Measurements from ENCODE around the gene STON1. TPM values are rescaled to one million over a fixed set of nuclear protein-coding genes. Genes with fewer than 3 reads are reported as not detected.
"Not testable (repeated sequence)": the region's sequence is repeated elsewhere in the genome, so short reads cannot be mapped to it uniquely, and the experiment has no call there.

STON1 gene
- total and polyA plus RNA-seq, 9 donors, result 8.8 to 12.9 (median 10.0) TPM

GRCh38 chr2:48504647-48505327 lies 25.2 kb upstream of the STON1 start:
- no peak overlapping the region for H3K27ac ChIP-seq (ENCODE audit: low read length)
- H3K9me3 ChIP-seq (replicated peaks; ENCODE audit: control insufficient read depth, low read depth, low read length), result no peaks in the 10 kb centered on the region
- no peaks in the 10 kb centered on the region for H3K4me1 ChIP-seq (ENCODE audit: control insufficient read depth, insufficient read depth, low read length)
- peaks cover 13% of the 10 kb centered on the region for H3K36me3 ChIP-seq (ENCODE audit: control insufficient read depth, insufficient read depth, low read length)
- H3K27me3 ChIP-seq (ENCODE audit: control insufficient read depth, insufficient read depth, low read length), result no peaks in the 10 kb centered on the region
- WGBS (ENCODE audit: insufficient coverage), result no CpG with 5 or more reads among the region's 4 CpGs
- H3K4me3 ChIP-seq (ENCODE audit: low read length), result no peak overlapping the region
- no peak for DNase-seq

DNA sequence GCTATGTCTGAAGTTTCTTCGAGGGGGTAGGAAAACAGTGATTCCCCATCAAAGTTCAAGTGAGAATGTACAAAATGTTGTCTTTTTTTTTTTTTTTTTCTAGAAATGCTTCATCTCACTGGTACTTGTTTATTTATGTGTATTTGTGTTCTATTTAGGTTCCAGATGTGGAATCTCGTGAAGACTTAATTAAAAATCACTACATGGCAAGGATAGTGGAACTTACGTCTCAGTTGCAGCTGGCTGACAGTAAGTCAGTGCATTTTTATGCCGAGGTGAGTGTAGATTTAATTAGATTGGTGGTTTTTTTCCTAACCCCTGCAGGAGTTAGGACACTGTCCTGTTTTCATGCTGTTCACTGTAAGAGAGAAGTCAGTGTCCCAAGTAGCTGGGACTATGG lies 22.8 kb upstream of the STON1 start:
- Histone ChIP-seq H3K27ac (ENCODE audit: low read length) (no peak overlapping the region), H3K27me3 (ENCODE audit: control insufficient read depth, insufficient read depth, low read length) (no peaks in the 10 kb centered on the region), H3K36me3 (ENCODE audit: control insufficient read depth, insufficient read depth, low read length) (peaks cover 11% of the 10 kb centered on the region), H3K4me1 (ENCODE audit: control insufficient read depth, insufficient read depth, low read length) (no peaks in the 10 kb centered on the region), H3K4me3 (ENCODE audit: low read length) (no peak overlapping the region), H3K9me3 (replicated peaks; ENCODE audit: control insufficient read depth, low read depth, low read length) (no peaks in the 10 kb centered on the region)
- no peak for DNase-seq
- WGBS (ENCODE audit: insufficient coverage), result 88% methylated on average over 1 of the region's 4 CpGs

DNA sequence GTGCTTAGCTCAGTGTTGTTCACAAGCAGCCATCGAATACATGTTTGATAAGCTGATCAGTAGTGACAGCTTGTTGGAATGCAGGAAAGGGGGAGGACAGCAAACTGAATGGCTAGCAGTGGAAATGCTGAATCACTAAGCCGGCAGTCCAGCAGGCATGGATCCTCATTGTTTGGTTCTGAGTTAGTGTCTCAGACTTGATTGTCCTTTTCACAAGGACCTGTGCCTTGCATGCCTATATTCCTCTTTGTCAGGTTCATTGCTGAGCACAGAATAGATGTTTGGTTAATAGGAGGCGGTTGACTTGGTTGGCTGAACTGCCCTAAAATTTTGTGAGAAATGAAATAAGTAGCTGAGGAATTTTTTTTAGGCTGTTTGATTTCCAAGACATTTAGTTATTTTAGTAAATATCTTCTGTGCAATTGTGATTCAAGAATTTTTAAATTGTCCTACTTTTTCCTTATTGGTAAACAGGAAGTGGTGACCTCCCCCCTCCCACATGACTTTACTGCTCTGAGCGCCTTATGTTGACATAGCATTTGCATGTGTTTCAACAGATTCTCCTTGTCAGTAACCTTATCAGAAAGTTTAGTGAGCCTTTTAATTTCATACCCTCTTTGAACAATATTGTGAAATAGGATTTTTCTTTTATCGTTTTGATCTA lies 21.4 kb upstream of the STON1 start:
- no peak for DNase-seq
- H3K27ac ChIP-seq (ENCODE audit: low read length), result no peak overlapping the region

GRCh38 chr2:48510329-48510728 lies 19.6 kb upstream of the STON1 start:
- 78% methylated on average over 1 of the region's 3 CpGs for whole genome bisulfite sequencing (ENCODE audit: insufficient coverage)
- DNase-seq, result no peak
- Histone ChIP-seq H3K4me3 (ENCODE audit: low read length) (no peak overlapping the region), H3K4me1 (ENCODE audit: control insufficient read depth, insufficient read depth, low read length) (peaks cover under 1% of the 10 kb centered on the region), H3K27ac (ENCODE audit: low read length) (no peak overlapping the region), H3K9me3 (replicated peaks; ENCODE audit: control insufficient read depth, low read depth, low read length) (no peaks in the 10 kb centered on the region), H3K27me3 (ENCODE audit: control insufficient read depth, insufficient read depth, low read length) (no peaks in the 10 kb centered on the region), H3K36me3 (ENCODE audit: control insufficient read depth, insufficient read depth, low read length) (peaks cover 15% of the 10 kb centered on the region)

More for the DNA sequence above, 21.4 kb upstream of the STON1 start:
- Histone ChIP-seq H3K27me3 (ENCODE audit: control insufficient read depth, insufficient read depth, low read length) (no peaks in the 10 kb centered on the region), H3K4me1 (ENCODE audit: control insufficient read depth, insufficient read depth, low read length) (no peaks in the 10 kb centered on the region), H3K9me3 (replicated peaks; ENCODE audit: control insufficient read depth, low read depth, low read length) (no peaks in the 10 kb centered on the region), H3K4me3 (ENCODE audit: low read length) (no peak overlapping the region), H3K36me3 (ENCODE audit: control insufficient read depth, insufficient read depth, low read length) (peaks cover 11% of the 10 kb centered on the region)
- WGBS (ENCODE audit: insufficient coverage), result 50% methylated on average over 2 of the region's 5 CpGs

- Histone ChIP-seq H3K27me3 (ENCODE audit: control insufficient read depth, insufficient read depth, low read length) (no peaks in the 10 kb centered on the region), H3K4me1 (ENCODE audit: control insufficient read depth, insufficient read depth, low read length) (peaks cover 7% of the 10 kb centered on the region), H3K9me3 (replicated peaks; ENCODE audit: control insufficient read depth, low read depth, low read length) (no peaks in the 10 kb centered on the region), H3K27ac (ENCODE audit: low read length) (no peak overlapping the region), H3K36me3 (ENCODE audit: control insufficient read depth, insufficient read depth, low read length) (peaks cover 27% of the 10 kb centered on the region), H3K4me3 (ENCODE audit: low read length) (no peak overlapping the region)
- 100% methylated on average over 1 of the region's 3 CpGs for whole genome bisulfite sequencing (ENCODE audit: insufficient coverage)
- DNase-seq, result no peak
Measured at GRCh38 chr2:48511849-48512470, 18.0 kb upstream of the STON1 start.

- WGBS (ENCODE audit: insufficient coverage), result no CpG with 5 or more reads among the region's 4 CpGs
- H3K4me3 ChIP-seq (ENCODE audit: low read length), result no peak overlapping the region
- peaks cover 7% of the 10 kb centered on the region for H3K4me1 ChIP-seq (ENCODE audit: control insufficient read depth, insufficient read depth, low read length)
- H3K27me3 ChIP-seq (ENCODE audit: control insufficient read depth, insufficient read depth, low read length), result no peaks in the 10 kb centered on the region
- H3K9me3 ChIP-seq (replicated peaks; ENCODE audit: control insufficient read depth, low read depth, low read length), result no peaks in the 10 kb centered on the region
- DNase-seq, result no peak
- no peak overlapping the region for H3K27ac ChIP-seq (ENCODE audit: low read length)
- H3K36me3 ChIP-seq (ENCODE audit: control insufficient read depth, insufficient read depth, low read length), result peaks cover 27% of the 10 kb centered on the region
Measured at GRCh38 chr2:48512571-48512970, 17.4 kb upstream of the STON1 start.

GRCh38 chr2:48514348-48515003 lies 15.5 kb upstream of the STON1 start:
- Histone ChIP-seq H3K27ac (ENCODE audit: low read length) (peak overlapping the region; percentile 22), H3K4me1 (ENCODE audit: control insufficient read depth, insufficient read depth, low read length) (peaks cover 7% of the 10 kb centered on the region), H3K9me3 (replicated peaks; ENCODE audit: control insufficient read depth, low read depth, low read length) (no peaks in the 10 kb centered on the region), H3K27me3 (ENCODE audit: control insufficient read depth, insufficient read depth, low read length) (no peaks in the 10 kb centered on the region), H3K4me3 (ENCODE audit: low read length) (no peak overlapping the region), H3K36me3 (ENCODE audit: control insufficient read depth, insufficient read depth, low read length) (peaks cover 31% of the 10 kb centered on the region)
- WGBS (ENCODE audit: insufficient coverage), result 31% methylated on average over 6 of the region's 9 CpGs
- DNase-seq, result peak; percentile 73

DNA sequence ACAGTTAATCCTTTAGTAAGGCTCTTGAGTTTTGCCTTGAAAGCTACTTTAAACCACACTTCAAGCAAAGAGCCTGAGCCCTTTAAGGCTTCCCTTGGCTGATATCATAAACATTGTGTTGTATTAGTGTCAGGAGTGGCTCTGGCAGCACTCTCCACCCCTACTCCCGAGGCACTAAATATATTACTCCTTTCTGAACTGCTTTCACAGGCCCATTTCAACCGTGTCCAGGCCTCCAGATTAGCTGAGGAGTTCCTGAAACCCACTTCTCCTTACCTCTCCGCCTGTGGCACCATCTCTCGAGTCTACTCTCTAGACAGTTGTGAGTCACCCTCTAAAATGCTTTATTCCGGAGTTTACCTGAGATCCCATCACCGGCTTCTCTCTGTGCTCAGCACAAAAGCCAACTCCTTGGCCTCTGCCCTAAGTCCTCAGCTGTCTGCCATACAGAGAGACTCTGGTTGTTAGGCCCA lies 14.4 kb upstream of the STON1 start:
- no peak overlapping the region for H3K27ac ChIP-seq (ENCODE audit: low read length)
- no peaks in the 10 kb centered on the region for H3K9me3 ChIP-seq (replicated peaks; ENCODE audit: control insufficient read depth, low read depth, low read length)
- peaks cover 7% of the 10 kb centered on the region for H3K4me1 ChIP-seq (ENCODE audit: control insufficient read depth, insufficient read depth, low read length)
- no peak overlapping the region for H3K4me3 ChIP-seq (ENCODE audit: low read length)
- H3K27me3 ChIP-seq (ENCODE audit: control insufficient read depth, insufficient read depth, low read length), result no peaks in the 10 kb centered on the region
- DNase-seq, result peak; percentile 57
- peaks cover 33% of the 10 kb centered on the region for H3K36me3 ChIP-seq (ENCODE audit: control insufficient read depth, insufficient read depth, low read length)
- 41% methylated on average over 6 of the region's 6 CpGs for WGBS (ENCODE audit: insufficient coverage)

DNA sequence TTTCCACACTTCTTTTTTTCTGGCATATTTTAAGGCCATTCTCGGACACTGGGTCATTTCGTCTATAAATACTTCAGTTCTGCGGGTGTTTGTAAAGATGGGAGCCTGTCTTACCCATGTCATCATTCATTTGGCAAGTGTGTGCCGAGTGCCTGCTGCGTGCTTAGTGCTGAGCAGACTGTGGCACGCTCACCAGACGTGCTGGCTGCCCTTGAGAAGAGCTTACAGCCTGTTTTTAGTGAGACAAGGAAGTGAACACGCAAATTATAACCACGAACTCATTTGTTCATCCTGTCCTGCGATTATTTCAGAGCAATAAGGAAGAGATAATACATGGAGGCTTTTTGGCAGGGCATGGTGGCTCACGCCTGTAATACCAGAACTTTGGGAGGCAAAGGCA lies 10.4 kb upstream of the STON1 start:
- Histone ChIP-seq H3K27ac (ENCODE audit: low read length) (no peak overlapping the region), H3K27me3 (ENCODE audit: control insufficient read depth, insufficient read depth, low read length) (no peaks in the 10 kb centered on the region), H3K4me1 (ENCODE audit: control insufficient read depth, insufficient read depth, low read length) (peaks cover 7% of the 10 kb centered on the region), H3K4me3 (ENCODE audit: low read length) (no peak overlapping the region), H3K36me3 (ENCODE audit: control insufficient read depth, insufficient read depth, low read length) (peaks cover 31% of the 10 kb centered on the region), H3K9me3 (replicated peaks; ENCODE audit: control insufficient read depth, low read depth, low read length) (no peaks in the 10 kb centered on the region)
- DNase-seq, result no peak
- WGBS (ENCODE audit: insufficient coverage), result 82% methylated on average over 6 of the region's 11 CpGs

DNA sequence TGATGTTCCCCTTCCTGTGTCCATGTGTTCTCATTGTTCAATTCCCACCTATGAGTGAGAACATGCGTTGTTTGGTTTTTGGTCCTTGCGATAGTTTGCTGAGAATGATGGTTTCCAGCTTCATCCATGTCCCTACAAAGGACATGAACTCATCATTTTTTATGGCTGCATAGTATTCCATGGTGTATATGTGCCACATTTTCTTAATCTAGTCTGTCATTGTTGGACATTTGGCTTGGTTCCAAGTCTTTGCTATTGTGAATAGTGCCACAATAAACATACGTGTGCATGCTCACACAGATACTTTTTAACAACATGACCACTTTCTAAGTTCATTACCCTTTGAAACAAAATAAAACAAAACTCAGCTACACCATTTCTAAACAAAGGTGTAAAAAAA lies 5.2 kb upstream of the STON1 start:
- H3K27ac ChIP-seq (ENCODE audit: low read length), result not testable (repeated sequence)
- peaks cover 22% of the 10 kb centered on the region for H3K4me1 ChIP-seq (ENCODE audit: control insufficient read depth, insufficient read depth, low read length)

More for the DNA sequence above, 5.2 kb upstream of the STON1 start:
- no CpG with 5 or more reads among the region's 3 CpGs for WGBS (ENCODE audit: insufficient coverage)
- DNase-seq; H3K36me3 ChIP-seq (ENCODE audit: control insufficient read depth, insufficient read depth, low read length); H3K27me3 ChIP-seq (ENCODE audit: control insufficient read depth, insufficient read depth, low read length); H3K9me3 ChIP-seq (replicated peaks; ENCODE audit: control insufficient read depth, low read depth, low read length); H3K4me3 ChIP-seq (ENCODE audit: low read length): not testable (repeated sequence)

Measured in muscle of leg (tissue), 11 donors.